Nephron (organoid): ENCODE measurements around the gene KIFAP3.
A peak's percentile ranks its signal among the peaks of the same experiment; 100 is the strongest.

Source experiments
- H3K27ac Mint-ChIP-seq, 3 experiments: 2 replicates each; pipeline ENCODE4 v1.8.0; 2020; ENCODE audit warnings: mixed read lengths in 3 of 3, mild to moderate bottlenecking in 2 of 3, moderate library complexity in 1 of 3
- H3K27me3 Mint-ChIP-seq: 2 replicates; pipeline ENCODE4 v1.8.0; 2021; ENCODE audit warnings: low read depth, mild to moderate bottlenecking, moderate library complexity, mixed read lengths
- H3K36me3 Mint-ChIP-seq: 2 replicates; pipeline ENCODE4 v1.8.0; 2020; ENCODE audit warnings: low read depth, mixed read lengths
- H3K4me1 Mint-ChIP-seq: 2 replicates; pipeline ENCODE4 v1.8.0; 2020; ENCODE audit warnings: mixed read lengths
- H3K4me3 Mint-ChIP-seq, 3 experiments: 2 replicates each; pipeline ENCODE4 v1.8.0; 2020; ENCODE audit warnings: mild to moderate bottlenecking in 3 of 3, mixed read lengths in 3 of 3, moderate library complexity in 2 of 3
- H3K9me3 Mint-ChIP-seq: 2 replicates; pipeline ENCODE4 v1.8.0; 2020; ENCODE audit warnings: mixed read lengths
- TF ChIP-seq, protein P1 (sequence below), 3 experiments: fragments of 200-600 bp; sonication (generic); IDR thresholded peaks; one replicate each; pipeline ENCODE4 v1.5.0; 2021; ENCODE audit warnings: antibody characterized with exemption in 3 of 3; ENCODE audit not compliant: unreplicated experiment in 3 of 3

The KIFAP3 gene

DNA sequence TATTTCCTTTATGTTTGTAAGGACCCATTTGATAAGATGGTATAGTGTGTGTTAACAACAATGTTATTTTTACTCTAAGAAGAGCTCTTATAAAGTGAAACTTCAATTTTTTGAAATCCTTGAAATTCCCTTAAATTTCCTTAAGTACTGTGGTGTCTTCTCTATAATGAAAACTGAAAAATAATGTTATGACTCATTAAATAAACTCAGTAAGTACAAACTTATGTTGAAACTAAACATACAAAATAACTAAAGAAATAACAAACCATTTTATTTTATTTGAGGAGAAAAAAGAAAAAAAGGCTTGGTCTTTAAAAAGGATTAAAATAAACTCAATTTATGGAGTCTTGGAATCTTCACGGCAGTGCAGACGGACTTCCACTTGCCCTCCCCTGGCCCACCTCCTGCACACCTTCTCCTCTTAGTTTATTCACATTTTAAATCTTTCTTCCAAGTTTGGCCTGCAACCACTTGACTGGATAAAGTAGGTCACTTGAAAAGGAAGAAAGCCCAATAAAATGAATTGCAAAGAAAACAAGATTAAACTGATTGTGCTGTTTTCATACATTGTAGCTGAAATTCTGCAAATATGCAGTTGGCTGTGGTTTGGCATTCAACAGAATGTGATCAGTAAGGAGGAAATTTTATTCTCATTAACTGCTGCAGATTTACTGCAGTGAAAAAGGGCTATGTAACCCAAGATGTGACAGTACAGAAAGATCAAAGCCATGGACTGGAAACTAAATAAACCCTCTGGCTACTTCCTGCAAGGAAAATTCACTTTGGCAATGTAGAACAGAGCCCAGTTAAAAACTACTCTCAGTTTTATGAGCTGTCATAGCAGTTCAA, 132.3 kb downstream of the KIFAP3 start:
- Mint-ChIP-seq H3K27ac (peak overlapping the region; percentile 86 to 92 (median 88)), H3K4me3 (peak overlapping the region in 1 of 3 experiments; percentile 20), H3K9me3 (no peaks in the 10 kb centered on the region), H3K36me3 (no peaks in the 10 kb centered on the region), H3K4me1 (peaks cover 16% of the 10 kb centered on the region), H3K27me3 (no peaks in the 10 kb centered on the region)
- TF ChIP-seq, protein P1, sequence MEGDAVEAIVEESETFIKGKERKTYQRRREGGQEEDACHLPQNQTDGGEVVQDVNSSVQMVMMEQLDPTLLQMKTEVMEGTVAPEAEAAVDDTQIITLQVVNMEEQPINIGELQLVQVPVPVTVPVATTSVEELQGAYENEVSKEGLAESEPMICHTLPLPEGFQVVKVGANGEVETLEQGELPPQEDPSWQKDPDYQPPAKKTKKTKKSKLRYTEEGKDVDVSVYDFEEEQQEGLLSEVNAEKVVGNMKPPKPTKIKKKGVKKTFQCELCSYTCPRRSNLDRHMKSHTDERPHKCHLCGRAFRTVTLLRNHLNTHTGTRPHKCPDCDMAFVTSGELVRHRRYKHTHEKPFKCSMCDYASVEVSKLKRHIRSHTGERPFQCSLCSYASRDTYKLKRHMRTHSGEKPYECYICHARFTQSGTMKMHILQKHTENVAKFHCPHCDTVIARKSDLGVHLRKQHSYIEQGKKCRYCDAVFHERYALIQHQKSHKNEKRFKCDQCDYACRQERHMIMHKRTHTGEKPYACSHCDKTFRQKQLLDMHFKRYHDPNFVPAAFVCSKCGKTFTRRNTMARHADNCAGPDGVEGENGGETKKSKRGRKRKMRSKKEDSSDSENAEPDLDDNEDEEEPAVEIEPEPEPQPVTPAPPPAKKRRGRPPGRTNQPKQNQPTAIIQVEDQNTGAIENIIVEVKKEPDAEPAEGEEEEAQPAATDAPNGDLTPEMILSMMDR (IDR thresholded peaks at IDR 0.05; ENCODE audit: unreplicated experiment in 3 of 3) = no peak

DNA sequence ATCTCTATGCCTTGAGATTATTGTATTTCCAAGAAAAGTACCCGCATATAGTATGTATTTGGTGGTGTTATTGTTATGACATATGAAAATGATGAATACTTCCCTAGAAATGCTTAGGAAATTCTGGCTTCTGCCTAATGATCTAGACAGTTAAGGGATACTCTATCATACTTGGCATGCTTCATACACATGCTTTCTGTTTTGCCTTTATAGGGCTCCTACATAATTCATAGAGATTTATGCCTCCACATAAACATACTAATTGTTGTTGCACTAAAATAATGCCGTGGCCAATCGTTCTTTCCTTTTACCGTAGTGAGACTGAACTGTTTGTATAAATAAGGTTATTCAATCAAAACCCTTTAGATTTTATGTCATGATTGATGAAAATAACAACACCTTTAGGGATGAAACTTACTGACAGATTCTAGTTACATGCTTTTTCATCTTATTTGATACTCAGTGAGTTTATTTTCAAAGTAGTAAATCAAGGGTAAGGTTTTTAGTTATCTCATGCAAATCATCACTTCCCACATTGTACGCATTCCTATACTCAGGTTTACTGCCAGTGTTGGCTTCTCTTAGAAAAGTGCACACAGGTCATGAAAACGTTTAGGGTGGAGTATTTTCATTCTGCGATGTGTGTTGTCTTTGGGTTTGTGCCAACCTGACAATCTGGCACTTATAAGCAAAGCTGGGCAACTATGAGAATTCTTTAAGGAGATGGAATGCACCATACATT, 140.3 kb downstream of the KIFAP3 start:
- peak overlapping the region in 1 of 3 experiments; percentile 43 for H3K4me3 Mint-ChIP-seq
- H3K9me3 Mint-ChIP-seq = no peaks in the 10 kb centered on the region
- H3K4me1 Mint-ChIP-seq = peaks cover 27% of the 10 kb centered on the region
- TF ChIP-seq, protein P1 (IDR thresholded peaks at IDR 0.05; ENCODE audit: unreplicated experiment in 3 of 3) = no peak
- peak overlapping the region; percentile 3 to 69 (median 10) for H3K27ac Mint-ChIP-seq
- H3K27me3 Mint-ChIP-seq = no peaks in the 10 kb centered on the region
- H3K36me3 Mint-ChIP-seq = no peaks in the 10 kb centered on the region

DNA sequence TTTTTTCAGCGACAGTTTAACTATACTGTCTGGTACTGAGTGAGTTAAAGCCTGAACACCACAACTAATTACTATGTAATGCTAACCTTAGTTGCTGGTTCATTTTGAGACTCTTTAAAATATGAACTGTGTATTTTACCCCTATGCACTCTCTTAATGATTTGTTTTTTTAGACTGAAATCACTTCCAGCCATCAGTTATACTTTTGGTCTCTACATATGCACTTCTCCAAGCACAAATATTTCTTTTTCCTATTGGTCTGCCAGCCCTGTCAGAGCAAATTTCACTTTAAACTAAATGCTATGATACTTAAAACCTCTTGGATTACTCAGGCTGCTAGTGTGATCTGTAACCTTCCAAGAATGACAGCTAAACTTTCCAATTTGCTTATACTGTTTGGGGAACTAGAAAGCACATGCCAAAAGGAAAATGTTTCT, 142.7 kb downstream of the KIFAP3 start:
- TF ChIP-seq, protein P1 (IDR thresholded peaks at IDR 0.05; ENCODE audit: unreplicated experiment in 3 of 3) = no peak

DNA sequence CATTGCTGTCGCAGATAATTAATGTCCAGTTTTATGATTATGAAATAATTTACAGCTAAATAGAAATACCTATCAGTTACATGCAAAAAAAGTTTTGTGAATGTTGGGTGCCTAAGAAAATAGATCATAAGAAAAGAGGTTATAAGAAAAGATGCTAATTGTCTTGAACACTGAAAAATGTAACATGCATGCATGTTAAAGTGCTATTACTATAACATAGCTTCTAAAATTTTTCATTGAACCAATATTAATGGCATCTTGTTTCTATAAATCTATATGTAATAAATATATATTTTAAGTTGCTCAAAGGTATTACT, 145.3 kb downstream of the KIFAP3 start:
- TF ChIP-seq, protein P1 (IDR thresholded peaks at IDR 0.05; ENCODE audit: unreplicated experiment in 3 of 3) = peak in 2 of 3 experiments; percentile 7 to 10
- peak overlapping the region in 1 of 3 experiments; percentile 70 for H3K27ac Mint-ChIP-seq
- no peaks in the 10 kb centered on the region for H3K9me3 Mint-ChIP-seq
- H3K4me3 Mint-ChIP-seq = no peak overlapping the region
- H3K4me1 Mint-ChIP-seq = peaks cover 40% of the 10 kb centered on the region
- no peaks in the 10 kb centered on the region for H3K27me3 Mint-ChIP-seq
- H3K36me3 Mint-ChIP-seq = no peaks in the 10 kb centered on the region

More for the DNA sequence above, 142.7 kb downstream of the KIFAP3 start:
- Mint-ChIP-seq H3K4me1 (peaks cover 37% of the 10 kb centered on the region), H3K9me3 (no peaks in the 10 kb centered on the region), H3K4me3 (no peak overlapping the region), H3K27me3 (no peaks in the 10 kb centered on the region), H3K27ac (peak overlapping the region; percentile 30 to 70 (median 49)), H3K36me3 (no peaks in the 10 kb centered on the region)

DNA sequence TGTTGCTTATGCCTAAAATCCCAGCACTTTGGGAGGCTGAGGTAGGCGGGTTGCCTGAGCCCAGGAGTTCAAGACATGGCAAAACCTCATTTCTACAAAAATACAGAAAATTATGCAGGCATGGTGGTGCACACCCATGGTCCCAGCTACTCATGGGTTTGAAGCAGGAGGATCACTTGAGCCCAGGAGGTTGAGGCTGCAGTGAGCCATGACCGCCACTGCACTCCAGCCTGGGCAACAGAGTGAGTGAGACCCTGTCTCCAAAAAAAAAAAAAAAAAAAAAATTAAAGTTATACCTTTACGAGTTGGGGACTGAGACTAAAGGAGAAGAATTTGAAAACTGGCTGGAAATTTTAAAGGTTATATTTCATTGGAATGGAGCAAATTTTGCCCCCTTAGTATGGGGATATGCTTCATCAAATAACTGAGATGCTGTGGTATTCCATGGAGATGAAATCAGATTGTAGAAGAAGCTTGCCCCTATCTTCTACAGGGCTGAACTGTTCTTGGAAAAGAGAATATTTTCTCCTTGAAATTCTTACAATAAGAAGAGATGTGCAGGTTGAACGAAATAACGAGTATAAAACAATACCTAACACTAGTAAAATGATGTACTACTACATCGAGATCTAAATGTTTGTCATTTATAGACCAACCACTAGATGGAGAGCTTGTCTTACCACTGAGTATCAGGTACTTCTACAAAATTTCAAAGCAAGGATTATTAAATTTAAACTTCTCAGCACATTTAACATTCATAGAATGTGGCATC, 145.9 kb downstream of the KIFAP3 start:
- peaks cover 35% of the 10 kb centered on the region for H3K4me1 Mint-ChIP-seq
- TF ChIP-seq, protein P1 (IDR thresholded peaks at IDR 0.05; ENCODE audit: unreplicated experiment in 3 of 3) = peak; percentile 61 to 79 (median 67)
- no peaks in the 10 kb centered on the region for H3K36me3 Mint-ChIP-seq
- H3K27me3 Mint-ChIP-seq = no peaks in the 10 kb centered on the region
- peak overlapping the region in 1 of 3 experiments; percentile 70 for H3K27ac Mint-ChIP-seq
- H3K9me3 Mint-ChIP-seq = no peaks in the 10 kb centered on the region
- H3K4me3 Mint-ChIP-seq = no peak overlapping the region
